Posterior vena cava (tissue), 2 donors: ENCODE measurements around the gene MYCT1. TPM values are rescaled to one million over a fixed set of nuclear protein-coding genes. Genes with fewer than 3 reads are reported as not detected.

Source experiments
- DNase-seq: peaks from one replicate; pipeline ENCODE4 v3.0.0-alpha.2; 2020; ENCODE audit warnings: low spot score
- intact Hi-C, 2 donors: fragments of 100-400 bp; cut with DNase I; formaldehyde crosslinking; loops; one replicate each; pipeline versions ENCODE4 v1.14.1 to v1.14.2; 2022 to 2023
- total RNA-seq, 2 donors: library from RNA; stranded (reverse); fragmentation: NEBNext Ultra II Directional; extraction: Animal tissue kit (Norgen Biotek cat#: 25700); gene quantifications; one replicate each; pipeline ENCODE4 v1.2.1, GENCODE V29; 2021
- donor health status: DM: yes; HTN: yes; CAD: no.
- donor health status: DM: yes; HTN: yes; CAD: no.

Gene MYCT1
- total RNA-seq, 2 donors from 2014 or later = 13.2 to 13.6 TPM

GRCh38 chr6:152705327-152705726 lies 7.6 kb downstream of the MYCT1 start:
- DNase-seq = no peak
- intact Hi-C loops = no loop called here

- intact Hi-C loops = no loop called here
- no peak for DNase-seq
These were observed 18.6 kb downstream of the MYCT1 start for GRCh38 chr6:152716322-152716721.

DNA sequence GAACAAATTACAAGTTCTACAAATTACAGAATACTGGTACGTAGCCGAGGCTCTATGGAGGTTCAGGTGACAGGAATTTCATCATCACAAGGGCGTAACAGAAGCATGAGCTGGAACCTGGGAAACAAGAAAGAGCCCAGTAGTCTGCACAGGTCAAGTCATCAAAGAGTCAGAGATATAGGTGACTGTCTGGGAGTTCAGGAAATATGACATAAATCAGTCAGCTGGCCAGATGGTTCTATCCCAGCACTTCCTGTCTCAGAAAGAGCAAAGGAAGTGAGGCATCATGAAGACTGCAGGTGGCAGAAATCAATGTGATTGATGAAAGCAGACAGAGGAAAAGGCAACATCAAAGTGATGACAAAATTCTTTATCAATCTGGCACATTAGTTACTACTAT lies 23.3 kb downstream of the MYCT1 start:
- DNase-seq = no peak
- intact Hi-C loops = no loop called here

- DNase-seq = no peak
- intact Hi-C loops = no loop called here
These were observed 24.3 kb downstream of the MYCT1 start for GRCh38 chr6:152721956-152722355.

- DNase-seq = no peak
- intact Hi-C loops = no loop called here
These were observed 25.7 kb downstream of the MYCT1 start for GRCh38 chr6:152723398-152723797.

GRCh38 chr6:152726313-152726712 lies 28.6 kb downstream of the MYCT1 start:
- no peak for DNase-seq
- intact Hi-C loops = no loop called here

GRCh38 chr6:152727507-152727906 lies 29.8 kb downstream of the MYCT1 start:
- no peak for DNase-seq
- intact Hi-C loops = no loop called here

GRCh38 chr6:152734630-152735029 lies 36.9 kb downstream of the MYCT1 start:
- intact Hi-C loops = no loop called here
- no peak for DNase-seq

DNA sequence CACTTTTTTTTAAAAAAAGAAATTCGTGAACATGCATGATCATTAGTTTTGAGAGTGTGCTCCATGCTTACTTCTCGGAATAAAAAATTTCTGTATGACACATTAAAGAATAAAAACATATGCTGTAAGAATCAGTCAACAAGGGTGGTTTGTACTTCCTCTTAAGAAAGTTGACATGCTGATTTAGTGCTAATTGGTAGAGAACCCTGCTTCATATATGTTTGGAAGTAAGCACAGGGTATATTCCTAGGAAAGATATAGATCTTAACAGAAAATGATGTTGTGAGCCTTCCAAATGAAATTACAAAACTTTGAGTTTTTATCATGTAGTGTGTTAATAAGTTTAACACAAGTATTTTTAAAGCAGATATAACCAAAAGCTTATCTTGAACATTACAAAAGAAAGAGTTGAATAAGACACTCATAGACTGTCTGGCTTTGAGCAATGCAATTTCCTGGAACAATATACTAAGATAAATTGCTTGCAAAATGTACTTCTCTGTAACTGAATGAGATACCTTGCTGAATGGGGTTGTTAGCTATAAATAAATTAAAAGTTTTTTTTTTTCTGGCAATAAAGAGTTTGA lies 39.1 kb downstream of the MYCT1 start:
- intact Hi-C loops = no loop called here
- no peak for DNase-seq

GRCh38 chr6:152745509-152746171 lies 47.9 kb downstream of the MYCT1 start:
- intact Hi-C loops = no loop called here
- peak; percentile 57 for DNase-seq

GRCh38 chr6:152746172-152746553 lies 48.5 kb downstream of the MYCT1 start:
- no peak for DNase-seq
- intact Hi-C loops = no loop called here

DNA sequence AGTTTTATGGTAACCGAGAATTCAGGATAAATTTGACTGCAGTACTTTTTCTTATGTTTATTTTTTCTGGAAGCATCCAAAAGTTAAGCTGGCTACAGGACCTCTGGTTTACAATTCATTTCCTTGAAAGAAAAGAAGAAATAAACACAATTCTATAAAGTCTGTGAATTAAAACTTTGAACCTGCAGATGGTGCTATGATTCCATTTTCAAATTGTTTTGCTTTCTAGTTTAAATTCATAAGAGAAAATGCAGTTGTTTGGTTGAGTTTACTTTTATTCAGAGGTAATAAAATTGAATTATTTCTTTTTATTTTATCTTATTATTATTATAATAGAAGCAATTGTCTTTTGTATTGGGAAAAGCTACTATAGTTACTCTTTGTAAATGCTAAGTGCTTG lies 51.1 kb downstream of the MYCT1 start:
- intact Hi-C loops = no loop called here
- DNase-seq = no peak

- DNase-seq = no peak
- intact Hi-C loops = no loop called here
These were observed 51.6 kb downstream of the MYCT1 start for GRCh38 chr6:152749336-152749735.

DNA sequence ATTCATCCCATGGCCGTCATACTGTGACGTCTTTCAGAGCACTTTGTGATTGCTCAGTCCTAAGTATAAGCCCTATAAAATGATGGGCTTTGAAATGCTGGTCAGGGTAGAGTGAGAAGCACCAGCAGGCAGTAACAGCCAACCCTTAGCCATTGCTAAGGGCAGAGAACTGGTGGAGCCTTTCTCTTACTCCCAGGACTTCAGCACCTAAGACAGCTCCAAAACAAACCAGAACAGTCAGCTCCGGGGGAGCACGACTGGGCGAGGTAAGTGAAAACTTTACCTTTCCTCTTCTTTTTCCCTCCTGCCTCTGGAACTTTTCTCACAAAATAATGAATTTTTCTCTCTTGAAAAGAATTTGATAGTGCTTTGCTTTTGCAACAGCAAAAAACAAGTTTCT lies 53.0 kb downstream of the MYCT1 start, which contains the start of gene VIP:
TSS of gene VIP (plus strand) at position 104 of the 400 bp plus-strand sequence. CDS start 1,381 bp downstream, outside the sequence.
- DNase-seq = no peak
- intact Hi-C loops = no loop called here

DNA sequence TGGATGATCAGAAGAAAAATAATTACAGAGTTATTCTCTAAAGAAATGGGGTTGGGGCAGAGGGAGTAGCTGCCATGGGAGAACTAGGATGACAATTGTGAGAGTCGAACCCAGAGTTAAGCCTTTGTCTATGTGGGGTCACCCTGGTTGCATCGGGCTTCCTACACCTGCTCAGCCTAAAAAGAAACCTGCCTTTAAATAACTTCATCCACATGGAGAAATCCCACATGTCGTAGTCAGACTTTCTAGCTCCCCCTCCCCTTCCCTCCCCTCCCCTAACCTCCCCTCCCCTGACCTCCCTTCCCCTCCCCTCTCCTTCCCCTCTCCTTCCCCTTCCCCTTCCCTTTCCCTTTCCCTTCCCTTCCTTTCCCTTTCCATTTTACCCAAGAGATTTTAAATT lies 67.6 kb downstream of the MYCT1 start:
- intact Hi-C loops = no loop called here
- DNase-seq = no peak

DNA sequence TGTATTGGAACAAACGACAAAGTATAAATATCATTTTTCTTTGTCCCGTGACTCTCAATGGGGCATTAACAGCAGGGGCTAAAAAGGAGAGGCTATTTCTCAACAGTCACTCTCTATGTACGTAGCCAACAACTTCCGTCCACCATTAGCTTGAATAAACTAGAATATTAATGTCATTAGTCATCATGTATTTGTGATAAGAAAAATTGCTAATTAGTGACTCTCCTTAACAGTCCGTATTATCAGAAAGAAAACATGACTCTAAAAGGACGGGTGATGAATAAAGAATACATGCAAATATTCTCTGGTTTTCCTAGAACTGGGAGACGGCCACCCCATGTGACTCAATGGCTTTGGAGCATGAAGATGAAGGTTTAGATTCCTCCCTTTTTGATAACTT lies 71.5 kb downstream of the MYCT1 start:
- no peak for DNase-seq
- intact Hi-C loops = no loop called here

DNA sequence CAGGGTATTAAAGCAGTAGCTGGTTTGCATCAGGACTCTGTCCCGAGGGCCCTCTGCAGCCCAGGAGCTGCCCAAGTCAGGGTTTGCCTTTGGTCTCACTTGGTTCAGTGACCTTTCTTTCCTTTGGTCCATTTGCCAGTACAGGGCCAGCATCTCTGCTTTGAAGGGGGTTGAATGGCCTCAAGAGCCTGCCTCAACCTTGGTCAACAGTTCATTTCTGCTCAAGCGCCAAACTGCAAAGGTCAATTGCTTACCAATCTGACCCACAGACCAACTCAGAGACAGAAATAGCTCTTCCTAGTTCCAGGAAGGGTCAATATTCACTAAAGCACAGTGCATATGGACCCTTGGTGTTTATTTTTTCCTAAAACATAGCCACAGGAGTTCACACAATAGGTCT lies 72.3 kb downstream of the MYCT1 start:
- DNase-seq = no peak
- intact Hi-C loops = no loop called here

DNA sequence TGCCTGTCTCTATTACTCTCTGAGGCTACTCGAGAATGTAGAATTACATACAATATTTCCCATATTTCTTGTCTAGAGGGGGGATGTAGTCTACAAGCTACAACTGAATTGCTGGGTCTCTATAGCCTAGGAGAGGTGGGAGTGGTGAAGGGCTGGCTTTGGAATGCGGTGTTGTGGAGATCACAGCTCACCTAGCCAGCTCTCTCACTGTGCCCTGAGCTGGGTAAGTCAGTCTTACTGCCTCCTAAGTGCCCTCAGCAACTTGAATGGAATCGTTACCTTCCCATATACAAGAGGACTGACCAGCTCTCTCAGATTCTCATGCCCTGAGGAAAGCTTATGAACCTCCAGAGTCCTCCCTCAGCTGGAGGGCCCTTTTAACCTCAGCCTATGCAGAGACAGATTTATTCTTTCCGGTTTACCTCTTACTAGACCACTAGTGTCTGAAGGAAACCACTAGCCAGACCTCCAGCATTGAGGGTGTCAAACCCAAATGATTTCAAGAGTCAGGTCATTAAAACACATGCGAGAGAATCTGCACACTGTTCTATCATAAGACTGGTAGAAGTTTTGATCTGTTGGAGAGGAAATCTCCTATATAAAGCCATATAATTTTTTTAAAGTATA lies 73.5 kb downstream of the MYCT1 start:
- intact Hi-C loops = no loop called here
- DNase-seq = no peak
